Activated CD8-positive, alpha-beta memory T cell treated with anti-CD3 and anti-CD28 coated beads, Interleukin-2, amount 50 U/mL, for 24 hours (primary cell): Measurements from ENCODE around the gene SYNDIG1.

ENCODE experiments used
- DNase-seq: peaks from one replicate; pipeline ENCODE4 v3.0.0-alpha.2; 2020; ENCODE audit errors: extremely low read depth

The SYNDIG1 gene

GRCh38 chr20:24448170-24448569 is 21.3 kb upstream of the SYNDIG1 start:
- DNase-seq = no peak

GRCh38 chr20:24449026-24449720 is 20.3 kb upstream of the SYNDIG1 start:
- DNase-seq = no peak

- DNase-seq = no peak
These were observed 19.3 kb upstream of the SYNDIG1 start for GRCh38 chr20:24450177-24450576.

- DNase-seq = no peak
These were observed 18.6 kb upstream of the SYNDIG1 start for GRCh38 chr20:24450624-24451376.

- no peak for DNase-seq
These were observed 18.0 kb upstream of the SYNDIG1 start for GRCh38 chr20:24451428-24451827.

- DNase-seq = no peak
These were observed 17.4 kb upstream of the SYNDIG1 start for GRCh38 chr20:24452016-24452415.

- DNase-seq = no peak
These were observed 16.8 kb upstream of the SYNDIG1 start for GRCh38 chr20:24452498-24453127.

- DNase-seq = no peak
These were observed 15.6 kb upstream of the SYNDIG1 start for GRCh38 chr20:24453869-24454268.

GRCh38 chr20:24455081-24455480 is 14.3 kb upstream of the SYNDIG1 start:
- DNase-seq = no peak

- no peak for DNase-seq
These were observed 13.0 kb upstream of the SYNDIG1 start for GRCh38 chr20:24456398-24456781.

GRCh38 chr20:24458436-24458835 is 11.0 kb upstream of the SYNDIG1 start:
- DNase-seq = no peak

- DNase-seq = no peak
These were observed 9.7 kb upstream of the SYNDIG1 start for GRCh38 chr20:24459733-24460132.

- no peak for DNase-seq
These were observed 8.7 kb upstream of the SYNDIG1 start for GRCh38 chr20:24460712-24461111.

GRCh38 chr20:24461848-24462247 is 7.6 kb upstream of the SYNDIG1 start:
- DNase-seq = no peak

GRCh38 chr20:24462460-24463010 is 6.9 kb upstream of the SYNDIG1 start:
- DNase-seq = no peak

GRCh38 chr20:24465159-24465558 is 4.3 kb upstream of the SYNDIG1 start:
- DNase-seq = no peak

- no peak for DNase-seq
These were observed 3.7 kb upstream of the SYNDIG1 start for GRCh38 chr20:24465730-24466129.

GRCh38 chr20:24468401-24469115 is 871 bp upstream of the SYNDIG1 start:
- DNase-seq = no peak

GRCh38 chr20:24469894-24470745 is 691 bp downstream of the SYNDIG1 start:
- DNase-seq = no peak

GRCh38 chr20:24470746-24471582 is 1.5 kb downstream of the SYNDIG1 start:
- DNase-seq = no peak
